Choroid plexus epithelial cell (primary cell): ENCODE measurements around the gene IL4.
A peak's percentile ranks its signal among the peaks of the same experiment; 100 is the strongest.
"Not testable (repeated sequence)": the region's sequence is repeated elsewhere in the genome, so short reads cannot be mapped to it uniquely, and the experiment has no call there.

Experiments used
- DNase-seq: peaks from one replicate; pipeline ENCODE4 v3.0.0-alpha.2; 2010; ENCODE audit warnings: low read depth
- H3K4me3 ChIP-seq: 2 replicates; pipeline ENCODE4 v1.5.1; 2011; ENCODE audit warnings: low read depth, mild to moderate bottlenecking, control low read depth, low read length, moderate library complexity
- CTCF ChIP-seq: conservative IDR thresholded peaks from 2 replicates; pipeline ENCODE4 v1.5.1; 2011; ENCODE audit warnings: low read depth, mild to moderate bottlenecking, control low read depth, inconsistent platforms, low read length, moderate library complexity

Gene IL4

DNA sequence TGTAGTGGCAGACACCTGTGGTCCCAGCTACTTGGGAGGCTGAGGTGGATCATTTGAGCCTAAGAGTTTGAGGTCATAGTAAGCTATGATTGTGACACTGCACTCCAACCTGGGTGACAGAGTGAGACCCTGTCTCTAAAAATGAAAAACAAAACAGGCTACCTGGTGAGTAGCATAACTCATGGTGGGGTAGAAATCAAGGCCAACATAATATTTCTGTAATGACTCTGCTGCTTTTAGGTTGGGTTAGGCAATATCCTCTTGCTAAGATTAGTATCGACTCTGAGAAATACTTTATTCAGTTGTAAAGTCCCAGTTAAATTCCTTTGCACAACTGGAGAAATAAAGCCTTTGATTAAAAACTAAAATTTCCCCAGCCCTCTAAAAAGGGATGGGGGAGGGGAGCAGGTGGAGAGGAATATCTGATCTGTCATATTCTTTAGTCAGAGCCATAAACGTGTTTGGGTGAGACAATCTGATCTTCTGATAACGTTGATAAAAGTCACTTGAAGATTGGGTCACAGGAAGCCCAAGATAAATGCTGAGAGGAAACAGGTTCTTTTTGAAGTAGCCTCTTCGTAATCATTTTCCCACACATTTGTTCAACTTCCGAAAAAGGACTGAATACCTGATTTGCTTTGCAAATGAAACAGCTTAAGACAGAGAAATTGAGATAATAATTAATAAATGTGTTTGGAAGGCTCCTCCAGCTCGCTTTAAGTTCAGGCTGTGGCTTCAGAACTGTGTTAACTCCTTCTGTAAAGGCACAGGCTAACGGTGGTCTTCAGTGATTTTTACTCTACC, 14.9 kb downstream of the IL4 start:
- H3K4me3 ChIP-seq = no peak overlapping the region
- DNase-seq = peak; percentile 47
- no peak for TF ChIP-seq CTCF

DNA sequence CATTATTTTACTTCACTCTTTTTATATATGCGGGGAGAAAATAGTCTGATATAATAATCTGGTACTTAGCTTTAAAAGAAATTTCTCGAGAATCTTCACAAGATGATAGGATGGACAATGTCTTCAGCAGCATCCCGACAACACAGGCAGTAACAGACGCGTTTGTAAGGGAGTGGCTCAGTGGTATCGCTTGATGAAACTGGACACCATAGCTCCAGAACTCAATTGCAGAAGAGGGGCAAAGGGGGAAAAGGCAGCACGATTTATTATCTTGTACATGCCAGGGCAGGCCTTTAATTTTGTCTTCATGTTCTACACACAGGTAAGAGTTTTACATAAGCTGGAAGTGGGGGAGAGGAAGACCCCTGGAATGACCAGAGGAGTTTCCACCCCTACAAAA, 15.7 kb downstream of the IL4 start:
- no peak for TF ChIP-seq CTCF
- no peak overlapping the region for H3K4me3 ChIP-seq
- no peak for DNase-seq

DNA sequence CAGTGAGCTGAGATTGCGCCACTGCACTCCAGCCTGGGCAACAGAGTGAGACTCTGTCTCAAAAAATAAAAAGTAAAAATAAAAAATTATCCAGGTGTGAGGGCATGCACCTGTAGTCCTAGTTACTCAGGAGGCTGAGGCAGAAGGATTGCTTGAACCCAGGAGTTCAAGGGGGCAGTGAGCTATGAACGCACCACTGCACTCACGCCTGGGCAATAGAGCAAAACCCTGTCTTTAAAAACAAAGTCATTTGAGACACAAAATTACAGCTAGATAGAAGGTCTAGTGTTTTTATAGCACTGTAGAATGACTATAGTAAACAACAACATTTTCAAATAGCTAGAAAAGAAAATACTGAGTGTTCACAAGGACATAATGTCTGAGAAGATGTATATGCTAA, 16.4 kb downstream of the IL4 start:
- TF ChIP-seq CTCF = no peak
- no peak for DNase-seq
- H3K4me3 ChIP-seq = no peak overlapping the region

- DNase-seq, H3K4me3 ChIP-seq: not testable (repeated sequence)
Observed at GRCh38 chr5:132691755-132692631, 18.2 kb downstream of the IL4 start.

GRCh38 chr5:132692632-132692967, 18.8 kb downstream of the IL4 start:
- TF ChIP-seq CTCF = no peak

DNA sequence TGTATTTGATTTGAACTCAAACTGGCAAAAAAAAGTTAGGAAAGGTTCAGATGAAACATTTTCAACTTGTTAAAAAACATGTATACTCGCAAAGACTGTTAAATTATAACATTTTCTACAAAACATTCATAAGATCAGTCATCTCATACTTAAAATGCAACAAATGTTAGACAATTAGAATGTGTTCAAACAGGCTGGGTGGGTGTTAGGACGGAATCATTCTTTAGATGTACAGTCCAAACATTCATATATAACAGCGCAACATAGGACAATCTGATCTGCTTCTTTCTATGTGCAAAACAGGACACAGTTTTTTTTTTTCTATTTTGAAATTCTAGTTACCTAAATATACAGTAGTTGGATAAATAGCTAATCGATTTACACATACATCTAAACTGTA, 22.2 kb downstream of the IL4 start:
- no peak overlapping the region for H3K4me3 ChIP-seq
- TF ChIP-seq CTCF = no peak
- no peak for DNase-seq

More at GRCh38 chr5:132692632-132692967, 18.8 kb downstream of the IL4 start:
- no peak overlapping the region for H3K4me3 ChIP-seq
- no peak for DNase-seq

- no peak for TF ChIP-seq CTCF
- peak; percentile 33 for DNase-seq
- no peak overlapping the region for H3K4me3 ChIP-seq
Observed at GRCh38 chr5:132704875-132705274, 31.1 kb downstream of the IL4 start.
